HFFc6 (cell line): Measurements from ENCODE around the gene ATL3. TPM values are rescaled to one million over a fixed set of nuclear protein-coding genes. Genes with fewer than 3 reads are reported as not detected.

Experiments
- DNase-seq: peaks from one replicate; pipeline ENCODE4 v3.0.0-alpha.2; 2018
- H3K27ac Mint-ChIP-seq: 2 replicates; pipeline ENCODE4 v1.8.0; 2020; ENCODE audit warnings: mild to moderate bottlenecking, mixed read lengths
- H3K27me3 Mint-ChIP-seq: 2 replicates; pipeline ENCODE4 v1.8.0; 2021; ENCODE audit warnings: mild to moderate bottlenecking, moderate library complexity, mixed read lengths; ENCODE audit not compliant: insufficient read depth
- H3K36me3 Mint-ChIP-seq: 2 replicates; pipeline ENCODE4 v1.8.0; 2021; ENCODE audit warnings: low read depth, mixed read lengths
- H3K4me1 Mint-ChIP-seq: 2 replicates; pipeline ENCODE4 v1.8.0; 2020; ENCODE audit warnings: low read depth, mixed read lengths
- H3K4me3 Mint-ChIP-seq: 2 replicates; pipeline ENCODE4 v1.8.0; 2020; ENCODE audit warnings: mild to moderate bottlenecking, moderate library complexity, mixed read lengths
- H3K9me3 Mint-ChIP-seq: 2 replicates; pipeline ENCODE4 v1.8.0; 2020; ENCODE audit warnings: mild to moderate bottlenecking, mixed read lengths
- CTCF ChIP-seq: fragments of 200-600 bp; sonication (generic); IDR thresholded peaks from 2 replicates; pipeline ENCODE4 v1.5.0; 2021; ENCODE audit warnings: antibody characterized with exemption, mild to moderate bottlenecking
- long read RNA-seq: library from polyadenylated mRNA; unstranded; transcript quantifications from one replicate; pipeline ENCODE4 v2.0.0, GENCODE V29; 2019
- total RNA-seq, 6 experiments: library from RNA; stranded (reverse); fragmentation: NEBNext Ultra II Directional; extraction: Animal tissue kit (Norgen Biotek cat#: 25700); gene quantifications; 2 replicates in 1 of 6; 3 replicates in 5 of 6; pipeline ENCODE4 v1.2.3, GENCODE V29; 2021

Gene ATL3
- 100 to 1,000 TPM in 5 of 6 experiments, 10 to 100 TPM in 1; 96.9 to 116 (median 109) TPM for total RNA-seq
- long read RNA-seq, full-length matches to known transcripts, result 38 of 84 reads
- long read RNA-seq, partial matches to known transcripts, result 6 of 84 reads
- long read RNA-seq, other reads (novel, unspliced or antisense), result 40 of 84 reads

- Mint-ChIP-seq H3K36me3 (peaks cover 18% of the 10 kb centered on the region; the same call in 1 of the 2 replicates), H3K4me3 (peak within 1 kb of the TSS; percentile 95), H3K9me3 (no peaks in the 10 kb centered on the region), H3K27ac (peak within 1 kb of the TSS; percentile 90), H3K27me3 (no peaks in the 10 kb centered on the region; the same call in none of the 2 replicates), H3K4me1 (peaks cover 57% of the 10 kb centered on the region)
- peak; percentile 92 for DNase-seq
- peak; percentile 13; the same call in 1 of the 2 replicates for TF ChIP-seq CTCF
Observed at GRCh38 chr11:63671322-63672155, at the start of gene ATL3. TSS of gene ATL3 (minus strand) at chr11:63671376. CDS start at chr11:63671335, 41 bp downstream.

GRCh38 chr11:63720611-63721010, 49.4 kb upstream of the ATL3 start:
- H3K27me3 Mint-ChIP-seq, result no peaks in the 10 kb centered on the region
- H3K4me3 Mint-ChIP-seq, result no peak overlapping the region
- H3K36me3 Mint-ChIP-seq, result no peaks in the 10 kb centered on the region
- no peaks in the 10 kb centered on the region for H3K9me3 Mint-ChIP-seq
- no peak for DNase-seq
- no peak overlapping the region for H3K27ac Mint-ChIP-seq
- TF ChIP-seq CTCF, result no peak
- peaks cover 17% of the 10 kb centered on the region for H3K4me1 Mint-ChIP-seq

- Mint-ChIP-seq H3K27me3 (no peaks in the 10 kb centered on the region), H3K4me1 (peaks cover 22% of the 10 kb centered on the region), H3K36me3 (no peaks in the 10 kb centered on the region), H3K27ac (no peak overlapping the region), H3K4me3 (no peak overlapping the region), H3K9me3 (no peaks in the 10 kb centered on the region)
- DNase-seq, result no peak
- no peak for TF ChIP-seq CTCF
Observed at GRCh38 chr11:63719987-63720386, 48.8 kb upstream of the ATL3 start.

GRCh38 chr11:63719001-63719400, 47.8 kb upstream of the ATL3 start:
- H3K9me3 Mint-ChIP-seq, result no peaks in the 10 kb centered on the region
- H3K4me3 Mint-ChIP-seq, result no peak overlapping the region
- H3K4me1 Mint-ChIP-seq, result peaks cover 29% of the 10 kb centered on the region
- no peak overlapping the region for H3K27ac Mint-ChIP-seq
- no peak for TF ChIP-seq CTCF
- H3K27me3 Mint-ChIP-seq, result no peaks in the 10 kb centered on the region
- H3K36me3 Mint-ChIP-seq, result no peaks in the 10 kb centered on the region
- DNase-seq, result no peak

- TF ChIP-seq CTCF, result no peak
- Mint-ChIP-seq H3K4me3 (no peak overlapping the region), H3K9me3 (no peaks in the 10 kb centered on the region), H3K36me3 (no peaks in the 10 kb centered on the region), H3K27ac (no peak overlapping the region), H3K27me3 (no peaks in the 10 kb centered on the region), H3K4me1 (peaks cover 30% of the 10 kb centered on the region)
- no peak for DNase-seq
Observed at GRCh38 chr11:63716046-63716445, 44.9 kb upstream of the ATL3 start.
